Stimulated activated CD4-positive, alpha-beta T cell treated with anti-CD3 and anti-CD28 coated beads, Interleukin-2, amount 100 ng/mL, for 48 hours (primary cell): ENCODE data around the gene HHIPL2.
"Not testable (repeated sequence)": the region's sequence is repeated elsewhere in the genome, so short reads cannot be mapped to it uniquely, and the experiment has no call there.

Source experiments
- DNase-seq, 2 donors: peaks; one replicate each; pipeline ENCODE4 v3.0.0-alpha.2; 2020

Gene HHIPL2

GRCh38 chr1:222539951-222540597, 7.8 kb downstream of the HHIPL2 start:
- no peak for DNase-seq

DNA sequence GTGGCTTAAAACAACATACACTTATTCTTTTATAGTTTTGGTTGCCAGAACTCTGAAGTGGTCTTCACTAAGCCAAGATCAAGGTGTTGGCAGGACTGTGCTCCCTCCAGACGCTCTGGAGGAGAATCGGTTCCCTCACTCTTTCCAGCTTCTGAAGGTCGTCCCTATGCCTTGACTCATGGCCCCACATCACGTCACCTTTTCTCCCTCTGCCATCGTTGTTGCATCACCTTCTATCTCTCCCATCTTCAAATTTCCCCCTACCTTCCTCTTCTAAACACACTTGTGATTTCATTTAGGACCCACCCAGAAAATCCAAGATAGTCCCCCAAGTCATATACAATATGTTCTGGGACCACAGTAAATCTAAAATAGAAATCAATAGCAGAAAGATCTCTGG, 12.4 kb downstream of the HHIPL2 start:
- no peak for DNase-seq

DNA sequence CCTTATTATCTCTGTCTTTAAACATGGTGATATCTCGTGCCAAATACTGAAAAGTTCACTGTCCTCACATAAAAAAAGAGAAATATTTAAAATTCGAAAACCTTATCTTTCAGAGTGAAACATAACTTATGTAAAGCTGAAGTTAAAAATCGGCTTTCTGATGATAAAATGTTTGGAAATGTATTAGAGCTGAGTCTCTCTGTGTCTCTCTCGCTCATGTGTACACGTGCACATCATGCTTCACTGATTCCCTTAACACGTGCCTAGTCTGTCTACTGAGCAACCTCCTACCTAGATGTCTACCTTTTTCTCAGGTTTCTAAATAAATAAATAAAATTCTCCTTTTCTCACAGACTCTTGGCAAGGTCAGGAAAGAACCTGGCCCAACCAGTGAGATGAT, 17.1 kb downstream of the HHIPL2 start:
- no peak for DNase-seq

DNA sequence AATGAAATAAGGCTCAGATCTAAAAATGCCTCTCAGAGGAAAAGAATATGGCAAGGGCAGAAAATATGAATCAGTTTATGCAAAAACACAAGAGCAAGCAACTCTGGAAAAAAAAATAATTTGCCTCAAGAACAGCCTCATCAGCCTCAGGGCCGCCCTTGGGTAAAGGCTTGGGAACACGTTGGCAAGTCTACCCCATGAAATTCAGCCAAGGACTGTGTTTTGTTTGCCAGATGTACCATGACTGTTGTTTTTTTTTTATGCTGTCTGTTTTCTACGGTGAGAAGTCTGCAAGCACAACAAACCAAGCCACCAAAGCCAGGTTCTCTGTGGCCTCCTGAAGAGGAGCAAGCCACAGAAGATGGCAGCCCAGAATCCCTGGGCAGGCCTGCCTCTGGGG, 18.0 kb downstream of the HHIPL2 start:
- DNase-seq: no peak

DNA sequence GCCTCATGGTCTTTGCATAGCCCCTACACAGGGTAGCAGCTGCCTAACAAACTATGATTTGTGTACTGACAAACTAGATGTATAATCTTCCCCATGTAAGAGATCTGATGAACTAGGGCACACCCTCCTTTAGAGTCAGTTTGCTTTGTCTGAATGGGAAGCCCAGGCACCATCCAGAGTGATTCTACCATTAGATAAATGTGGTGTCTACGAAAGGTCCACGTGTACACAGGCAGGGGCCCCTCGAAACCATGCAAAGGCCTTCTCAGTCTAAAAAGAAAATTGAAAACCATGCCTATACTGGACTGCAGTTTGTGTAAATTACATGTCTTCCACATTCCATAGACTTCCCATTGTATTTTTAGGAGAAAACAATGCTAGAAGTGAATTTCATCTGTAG, 18.7 kb downstream of the HHIPL2 start:
- DNase-seq: no peak

- no peak for DNase-seq
These were observed 22.0 kb downstream of the HHIPL2 start for GRCh38 chr1:222525951-222526350.

GRCh38 chr1:222523852-222524251, 24.1 kb downstream of the HHIPL2 start:
- no peak for DNase-seq

DNA sequence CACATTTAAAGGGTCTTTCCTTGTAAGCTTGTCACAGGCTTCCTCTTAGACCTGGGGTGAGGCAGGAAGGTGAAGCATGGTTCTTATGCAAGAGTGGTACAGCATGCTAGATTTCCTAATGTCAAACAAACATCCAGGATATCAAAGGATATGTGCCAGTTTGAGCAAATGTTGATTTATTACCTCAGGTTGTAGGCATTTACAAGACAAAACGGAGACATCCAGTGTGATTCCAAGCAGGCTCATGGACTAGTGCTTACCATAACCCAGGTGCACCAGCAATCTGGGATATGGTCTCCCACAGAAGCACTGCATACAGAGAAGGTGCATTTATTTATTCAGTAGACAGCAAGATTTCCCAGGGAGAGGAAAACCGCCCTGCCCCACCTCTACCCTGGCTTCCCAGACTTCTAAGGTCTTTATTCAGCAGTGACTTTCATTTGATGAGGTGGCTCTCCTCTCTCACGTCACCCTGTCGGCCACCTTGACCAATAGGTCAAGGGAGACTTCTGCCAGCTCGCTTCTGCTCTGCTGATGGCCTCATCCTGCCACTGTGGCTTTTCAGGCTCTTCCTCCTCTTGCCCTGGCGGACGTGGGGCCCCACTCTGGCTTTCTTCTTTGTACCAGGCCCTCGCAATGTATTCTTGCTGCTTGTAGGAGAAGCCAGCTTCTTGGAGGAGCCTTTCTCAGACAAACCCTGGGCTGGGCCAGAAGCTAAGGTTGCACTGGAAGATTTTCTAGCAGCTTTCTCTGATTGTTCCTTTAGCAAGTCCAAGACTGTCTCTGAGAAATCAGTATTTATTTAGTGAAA, 25.6 kb downstream of the HHIPL2 start:
- no peak for DNase-seq

DNA sequence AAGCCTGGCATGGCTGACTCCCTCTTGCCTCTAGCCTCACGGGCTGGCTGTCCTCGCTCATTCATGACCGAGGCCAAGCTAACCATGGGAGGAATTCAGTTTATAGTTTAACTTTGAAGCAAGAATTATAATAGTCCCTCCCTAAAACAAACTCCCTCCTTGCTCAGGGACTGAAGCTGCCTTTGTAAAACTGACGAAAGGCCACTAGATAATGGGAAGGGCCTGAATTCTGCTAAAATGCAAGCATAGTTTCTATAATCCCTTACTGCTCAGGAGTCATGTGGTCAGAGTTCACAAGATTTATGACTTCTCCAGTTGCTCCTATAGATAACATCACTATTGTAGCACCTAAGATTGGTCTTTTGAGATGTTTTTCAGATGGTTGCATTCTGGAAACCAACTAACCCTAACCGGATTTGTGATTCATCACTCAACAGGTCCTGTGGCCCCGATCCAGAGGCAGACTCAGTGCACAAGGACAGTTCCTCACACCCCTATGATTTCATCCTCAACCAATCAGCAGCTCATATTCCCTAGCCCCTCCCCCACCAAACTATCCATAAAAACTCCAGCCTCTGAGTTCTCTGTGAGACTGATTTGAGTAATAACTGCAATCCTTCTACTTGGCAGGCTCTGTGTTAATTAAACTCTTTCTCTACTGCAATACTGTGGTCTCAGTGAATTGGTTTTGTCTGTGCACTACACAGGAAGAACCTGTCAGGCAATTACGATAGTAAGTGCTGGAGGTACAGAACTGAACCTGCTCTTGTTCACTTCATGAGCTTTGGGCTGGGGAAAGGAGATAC, 26.4 kb downstream of the HHIPL2 start:
- DNase-seq: no peak

GRCh38 chr1:222489496-222489895, 58.4 kb downstream of the HHIPL2 start:
- DNase-seq: not testable (repeated sequence)

DNA sequence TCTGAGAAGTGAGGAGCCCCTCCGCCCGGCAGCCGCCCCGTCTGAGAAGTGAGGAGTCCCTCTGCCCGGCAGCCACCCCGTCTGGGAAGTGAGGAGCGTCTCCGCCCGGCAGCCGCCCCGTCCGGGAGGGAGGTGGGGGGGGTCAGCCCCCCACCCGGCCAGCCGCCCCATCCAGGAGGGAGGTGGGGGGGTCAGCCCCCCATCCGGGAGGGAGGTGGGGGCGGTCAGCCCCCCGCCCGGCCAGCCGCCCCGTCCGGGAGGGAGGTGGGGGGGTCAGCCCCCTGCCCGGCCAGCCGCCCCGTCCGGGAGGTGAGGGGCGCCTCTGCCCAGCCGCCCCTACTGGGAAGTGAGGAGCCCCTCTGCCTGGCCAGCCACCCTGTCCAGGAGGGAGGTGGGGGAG, 60.1 kb downstream of the HHIPL2 start:
- not testable (repeated sequence) for DNase-seq

- DNase-seq: not testable (repeated sequence)
These were observed 63.9 kb downstream of the HHIPL2 start for GRCh38 chr1:222484005-222484404.

DNA sequence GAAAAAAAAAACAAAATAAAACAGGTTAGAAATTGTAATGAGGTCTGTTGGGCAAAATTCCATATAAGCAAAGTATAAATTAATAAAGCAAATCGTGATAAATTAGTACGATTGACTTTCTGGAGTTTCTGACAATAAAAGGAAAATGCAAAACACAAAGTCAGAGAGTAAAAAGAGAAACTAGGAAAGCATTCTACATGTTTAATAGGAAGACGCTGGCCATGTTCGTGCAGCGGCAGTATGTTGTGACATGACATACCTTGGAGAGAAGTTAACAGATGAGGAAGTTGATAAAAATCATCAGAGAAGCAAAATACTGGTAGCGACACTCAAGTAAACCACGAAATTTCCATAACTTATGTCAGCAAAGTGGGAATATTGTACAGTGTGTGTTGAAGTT, 68.3 kb downstream of the HHIPL2 start:
- not testable (repeated sequence) for DNase-seq

DNA sequence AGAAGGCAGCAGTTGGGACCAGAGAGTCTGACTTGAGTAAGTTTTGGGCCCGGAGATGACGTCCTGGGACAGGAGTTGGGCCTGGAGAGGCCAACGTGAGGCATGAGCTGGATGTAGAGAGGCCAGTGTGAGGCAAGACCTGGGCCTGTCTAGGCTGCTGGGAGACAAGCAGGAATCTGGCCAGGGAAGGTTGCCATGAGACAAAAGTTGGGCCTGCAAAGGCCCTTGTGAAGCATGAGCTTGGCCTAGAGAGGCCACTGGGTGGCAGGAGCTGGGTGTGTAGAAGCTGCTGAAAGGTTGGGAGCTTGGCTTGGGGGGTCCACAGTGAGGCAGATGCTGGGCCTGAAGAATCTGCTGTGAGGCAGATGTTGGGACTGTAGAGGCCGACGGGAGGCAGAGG, 71.5 kb downstream of the HHIPL2 start:
- not testable (repeated sequence) for DNase-seq

DNA sequence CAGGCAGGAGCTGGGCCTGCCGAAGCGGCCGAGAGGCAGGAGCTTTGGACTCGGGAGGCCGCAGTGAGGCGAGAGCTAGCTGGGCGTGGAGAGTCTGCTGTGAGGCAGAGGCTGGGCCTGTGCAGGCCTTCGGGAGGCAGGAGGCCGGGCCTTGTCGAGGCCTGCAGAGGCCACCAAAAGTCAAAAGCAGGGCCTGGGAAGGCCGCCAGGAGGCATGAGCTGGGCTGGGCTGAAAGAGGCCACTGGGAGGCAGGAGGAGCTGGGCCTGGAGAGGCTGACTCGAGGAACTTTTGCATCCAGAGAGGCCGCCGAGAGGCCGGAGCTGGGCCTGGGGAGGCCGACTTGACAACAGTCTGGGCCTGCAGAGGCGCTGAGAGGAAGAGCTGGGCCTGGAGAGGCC, 74.2 kb downstream of the HHIPL2 start:
- DNase-seq: not testable (repeated sequence)

- not testable (repeated sequence) for DNase-seq
These were observed 74.9 kb downstream of the HHIPL2 start for GRCh38 chr1:222472776-222473540.
